Keratinocyte (primary cell): ENCODE data around the gene EIF2A. TPM values are rescaled to one million over a fixed set of nuclear protein-coding genes. Genes with fewer than 3 reads are reported as not detected.

ENCODE experiments used
- DNase-seq: peaks from one replicate; pipeline ENCODE4 v3.0.0-alpha.2; 2011; ENCODE audit warnings: low read depth, missing footprints, low spot score
- FAIRE-seq: peaks from 2 replicates; lab custom pipeline; 2011; peaks lifted over from hg19 to GRCh38; lab: Jason Lieb, UNC
- H2AFZ ChIP-seq: 2 replicates; pipeline ENCODE4 v1.6.0; 2012; ENCODE audit warnings: low read length, control low read depth, inconsistent platforms; ENCODE audit not compliant: control insufficient read depth
- H3K27ac ChIP-seq: 2 replicates; pipeline ENCODE4 v1.5.1; 2011; ENCODE audit warnings: low read length; ENCODE audit not compliant: control insufficient read depth, insufficient read depth
- H3K27me3 ChIP-seq: 3 replicates; pipeline ENCODE4 v1.6.0; 2011; ENCODE audit warnings: low read length; ENCODE audit not compliant: control insufficient read depth, insufficient read depth; ENCODE audit errors: extremely low read depth
- H3K36me3 ChIP-seq, 2 experiments: 2 replicates in 1 of 2; 3 replicates in 1 of 2; pipeline ENCODE4 v1.5.1; 2011; ENCODE audit warnings: low read length in 2 of 2, mild to moderate bottlenecking in 1 of 2; ENCODE audit not compliant: control insufficient read depth in 2 of 2, insufficient read depth in 2 of 2; ENCODE audit errors: extremely low read depth in 1 of 2
- H3K4me1 ChIP-seq: 3 replicates; pipeline ENCODE4 v1.5.1; 2011; ENCODE audit warnings: low read length; ENCODE audit not compliant: control insufficient read depth, insufficient read depth; ENCODE audit errors: extremely low read depth
- H3K4me2 ChIP-seq: 3 replicates; pipeline ENCODE4 v1.6.0; 2011; ENCODE audit warnings: low read depth, low read length; ENCODE audit not compliant: control insufficient read depth, insufficient read depth; ENCODE audit errors: extremely low read depth
- H3K4me3 ChIP-seq, 3 experiments: fragments of 200-600 bp in 1 of 3; sonication (generic) in 1 of 3; 2 replicates in 2 of 3; 3 replicates in 1 of 3; pipeline ENCODE4 v1.5.1; 2011 to 2016; ENCODE audit warnings: low read length in 3 of 3, mild to moderate bottlenecking in 3 of 3, control low read depth in 2 of 3, inconsistent platforms in 1 of 3, low read depth in 1 of 3, mixed read lengths in 1 of 3, mixed run types in 1 of 3, moderate library complexity in 1 of 3; ENCODE audit not compliant: control insufficient read depth in 2 of 3, insufficient read depth in 2 of 3; ENCODE audit errors: extremely low read depth in 1 of 3
- H3K79me2 ChIP-seq: 2 replicates; pipeline ENCODE4 v1.6.0; 2012; ENCODE audit warnings: low read length; ENCODE audit not compliant: control insufficient read depth, insufficient read depth
- H3K9ac ChIP-seq: 3 replicates; pipeline ENCODE4 v1.6.0; 2011; ENCODE audit warnings: low read length; ENCODE audit not compliant: control insufficient read depth, insufficient read depth; ENCODE audit errors: extremely low read depth
- H3K9me1 ChIP-seq: 3 replicates; pipeline ENCODE4 v1.6.0; 2011; ENCODE audit warnings: low read length; ENCODE audit not compliant: control insufficient read depth, insufficient read depth; ENCODE audit errors: extremely low read depth
- H3K9me3 ChIP-seq: 2 replicates; pipeline ENCODE4 v1.5.1; 2012; ENCODE audit warnings: low read depth, low read length; ENCODE audit not compliant: control insufficient read depth
- H4K20me1 ChIP-seq: 3 replicates; pipeline ENCODE4 v1.6.0; 2011; ENCODE audit warnings: low read length; ENCODE audit not compliant: control insufficient read depth, insufficient read depth; ENCODE audit errors: extremely low read depth
- CTCF ChIP-seq, 3 experiments: IDR thresholded peaks in 1 of 3; conservative IDR thresholded peaks in 1 of 3; optimal IDR thresholded peaks in 1 of 3; 2 replicates in 2 of 3; 3 replicates in 1 of 3; pipeline versions ENCODE3 to v1.5.1; 2011; ENCODE audit warnings: low read length in 3 of 3, mild to moderate bottlenecking in 3 of 3, moderate library complexity in 2 of 3, control low read depth in 1 of 3, inconsistent platforms in 1 of 3; ENCODE audit not compliant: insufficient read depth in 2 of 3; ENCODE audit errors: extremely low read depth in 1 of 3
- EZH2 ChIP-seq: IDR thresholded peaks from one replicate; pipeline ENCODE4 v1.6.1; 2012; ENCODE audit warnings: inconsistent platforms, mild to moderate bottlenecking, low read length, moderate library complexity
- dilution Hi-C: fragments of 300-500 bp; cut with MboI; formaldehyde crosslinking; loops from one replicate; pipeline ENCODE4 v1.7.0; 2020; ENCODE audit warnings: low sequenced_read_pairs; ENCODE audit not compliant: extremely low pct_ligation_motif_present
- polyA plus RNA-seq, 5 experiments: library from polyadenylated mRNA; depleted of rRNA in 3 of 5; stranded (reverse) in 3 of 5; stranded (forward) in 1 of 5; unstranded in 1 of 5; fragments of >200 nt; gene quantifications; 1 replicate in 1 of 5; 2 replicates in 3 of 5; 3 replicates in 1 of 5; pipeline versions ENCODE4 v1.2.1 to v1.2.3, GENCODE V29; 2011 to 2012; ENCODE audit warnings: missing spikeins in 2 of 5, low read depth in 1 of 5, low replicate concordance in 1 of 5

The EIF2A gene
- polyA plus RNA-seq, 1 donor (not counting 4 experiments of a cell fraction or from before 2014, with no cell fraction given), result 104 TPM

- TF ChIP-seq EZH2 (no peak), CTCF (optimal IDR thresholded peaks at IDR 0.05 in 1 of 3, IDR thresholded peaks at IDR 0.05 in 1 of 3, conservative IDR thresholded peaks at IDR 0.05 in 1 of 3; ENCODE audit: extremely low read depth in 1 of 3, insufficient read depth in 2 of 3, low read length in 3 of 3) (no peak)
- H3K79me2 ChIP-seq, result peaks cover 50% of the 10 kb centered on the region
- dilution Hi-C loops, result no loop called here
- no peaks in the 10 kb centered on the region for H3K9me1 ChIP-seq
- no peak overlapping the region for H3K9ac ChIP-seq
- FAIRE-seq (no peak), DNase-seq (no peak)
- no peaks in the 10 kb centered on the region for H3K9me3 ChIP-seq
- peak overlapping the region; percentile 2 for H3K27ac ChIP-seq
- no peak overlapping the region for H2AFZ ChIP-seq
- peaks cover 21% of the 10 kb centered on the region for H3K4me1 ChIP-seq
- H4K20me1 ChIP-seq, result peaks cover 2% of the 10 kb centered on the region
- H3K36me3 ChIP-seq, result peaks cover 6 to 9% of the 10 kb centered on the region in 2 experiments
- H3K27me3 ChIP-seq, result no peaks in the 10 kb centered on the region
- no peak overlapping the region for H3K4me3 ChIP-seq
- no peak overlapping the region for H3K4me2 ChIP-seq
Measured at GRCh38 chr3:150543531-150543930, 3.1 kb upstream of the EIF2A start.

- peaks cover 6 to 9% of the 10 kb centered on the region in 2 experiments for H3K36me3 ChIP-seq
- peak overlapping the region; percentile 77 for H3K4me2 ChIP-seq
- peak; percentile 59 for FAIRE-seq
- no peaks in the 10 kb centered on the region for H3K9me3 ChIP-seq
- TF ChIP-seq EZH2 (no peak), CTCF (optimal IDR thresholded peaks at IDR 0.05 in 1 of 3, IDR thresholded peaks at IDR 0.05 in 1 of 3, conservative IDR thresholded peaks at IDR 0.05 in 1 of 3; ENCODE audit: extremely low read depth in 1 of 3, insufficient read depth in 2 of 3, low read length in 3 of 3) (no peak)
- H3K4me1 ChIP-seq, result peaks cover 23% of the 10 kb centered on the region
- no peaks in the 10 kb centered on the region for H3K9me1 ChIP-seq
- DNase-seq, result no peak
- H3K4me3 ChIP-seq, result no peak overlapping the region
- no peak overlapping the region for H2AFZ ChIP-seq
- peaks cover 55% of the 10 kb centered on the region for H3K79me2 ChIP-seq
- H4K20me1 ChIP-seq, result peaks cover 2% of the 10 kb centered on the region
- dilution Hi-C loops, result no loop called here
- no peaks in the 10 kb centered on the region for H3K27me3 ChIP-seq
- H3K27ac ChIP-seq, result peak overlapping the region; percentile 99
- H3K9ac ChIP-seq, result peak overlapping the region; percentile 98
Measured at GRCh38 chr3:150544041-150544440, 2.5 kb upstream of the EIF2A start.
